Tibial nerve (tissue), 4 donors: ENCODE measurements around the gene AUTS2. TPM values are rescaled to one million over a fixed set of nuclear protein-coding genes. Genes with fewer than 3 reads are reported as not detected.
A peak's percentile ranks its signal among the peaks of the same experiment; 100 is the strongest.

ENCODE experiments used
- DNase-seq, 2 donors: peaks; one replicate each; pipeline ENCODE4 v3.0.0-alpha.2; 2019; ENCODE audit warnings: low spot score in 2 of 2
- H3K27ac ChIP-seq, 4 donors: fragments of 200-600 bp; sonication (generic) in 3 of 4; one replicate each; pipeline ENCODE4 v1.5.1; 2017 to 2019; ENCODE audit warnings: mild to moderate bottlenecking in 1 of 4
- H3K27me3 ChIP-seq, 2 donors: fragments of 200-600 bp; sonication (generic) in 1 of 2; one replicate each; pipeline versions ENCODE4 v1.5.1 to v1.6.0; 2017 to 2019
- H3K36me3 ChIP-seq, 3 donors: fragments of 200-600 bp; sonication (generic); one replicate each; pipeline ENCODE4 v1.5.1; 2018 to 2019
- H3K4me1 ChIP-seq, 4 donors: fragments of 200-600 bp; sonication (generic) in 3 of 4; one replicate each; pipeline ENCODE4 v1.5.1; 2017 to 2019
- H3K4me3 ChIP-seq, 4 donors: fragments of 200-600 bp; sonication (generic) in 3 of 4; one replicate each; pipeline ENCODE4 v1.5.1; 2017 to 2019; ENCODE audit warnings: mild to moderate bottlenecking in 1 of 4, moderate library complexity in 1 of 4
- H3K9me3 ChIP-seq, 4 donors: fragments of 200-600 bp; sonication (generic) in 3 of 4; one replicate each; pipeline ENCODE4 v1.5.1; 2017 to 2019
- EP300 ChIP-seq, 2 donors: sonication (generic); formaldehyde crosslinking; IDR thresholded peaks; one replicate each; pipeline ENCODE4 v1.6.1; 2017; ENCODE audit warnings: antibody characterized with exemption in 2 of 2, mild to moderate bottlenecking in 1 of 2
- POLR2A ChIP-seq, 2 donors: fragments of 450-650 bp; IDR thresholded peaks; one replicate each; pipeline ENCODE4 v1.6.1; 2017; ENCODE audit warnings: antibody characterized with exemption in 2 of 2, mild to moderate bottlenecking in 2 of 2, moderate library complexity in 2 of 2
- WGBS, 2 donors: methylation state at CpG; one replicate each; pipeline ENCODE4 v1.1.5; 2018; 5-methylcytosine and 5-hydroxymethylcytosine counted together
- total RNA-seq, 4 donors: library from RNA; depleted of rRNA; stranded (reverse); fragments of >200 nt; gene quantifications; one replicate each; pipeline ENCODE4 v1.1.0, GENCODE V29; 2016
- TF ChIP-seq, protein P1 (sequence below), 5 experiments: fragments of 200-600 bp in 3 of 5; fragments of 450-650 bp in 2 of 5; sonication (generic) in 3 of 5; IDR thresholded peaks; one replicate each; pipeline ENCODE4 v1.5.1; 2016 to 2019; ENCODE audit warnings: antibody characterized with exemption in 5 of 5, mild to moderate bottlenecking in 3 of 5, moderate library complexity in 2 of 5

The AUTS2 gene
- total RNA-seq, 4 donors from 2014 or later = 56.6 to 87.9 (median 71.6) TPM

GRCh38 chr7:70635633-70636032 lies 1037.4 kb downstream of the AUTS2 start:
- H3K9me3 ChIP-seq = no peaks in the 10 kb centered on the region
- H3K36me3 ChIP-seq = no peaks in the 10 kb centered on the region
- no peak for DNase-seq
- 89 to 100% methylated on average over 1 of the region's 1 CpG for WGBS, 2 donors
- H3K4me3 ChIP-seq = no peak overlapping the region
- H3K27me3 ChIP-seq = no peaks in the 10 kb centered on the region
- H3K4me1 ChIP-seq = peaks cover 0 to 18% (median 3%) of the 10 kb centered on the region in 4 donors
- TF ChIP-seq POLR2A (IDR thresholded peaks at IDR 0.05) (no peak), EP300 (IDR thresholded peaks at IDR 0.05) (no peak)
- TF ChIP-seq, protein P1, sequence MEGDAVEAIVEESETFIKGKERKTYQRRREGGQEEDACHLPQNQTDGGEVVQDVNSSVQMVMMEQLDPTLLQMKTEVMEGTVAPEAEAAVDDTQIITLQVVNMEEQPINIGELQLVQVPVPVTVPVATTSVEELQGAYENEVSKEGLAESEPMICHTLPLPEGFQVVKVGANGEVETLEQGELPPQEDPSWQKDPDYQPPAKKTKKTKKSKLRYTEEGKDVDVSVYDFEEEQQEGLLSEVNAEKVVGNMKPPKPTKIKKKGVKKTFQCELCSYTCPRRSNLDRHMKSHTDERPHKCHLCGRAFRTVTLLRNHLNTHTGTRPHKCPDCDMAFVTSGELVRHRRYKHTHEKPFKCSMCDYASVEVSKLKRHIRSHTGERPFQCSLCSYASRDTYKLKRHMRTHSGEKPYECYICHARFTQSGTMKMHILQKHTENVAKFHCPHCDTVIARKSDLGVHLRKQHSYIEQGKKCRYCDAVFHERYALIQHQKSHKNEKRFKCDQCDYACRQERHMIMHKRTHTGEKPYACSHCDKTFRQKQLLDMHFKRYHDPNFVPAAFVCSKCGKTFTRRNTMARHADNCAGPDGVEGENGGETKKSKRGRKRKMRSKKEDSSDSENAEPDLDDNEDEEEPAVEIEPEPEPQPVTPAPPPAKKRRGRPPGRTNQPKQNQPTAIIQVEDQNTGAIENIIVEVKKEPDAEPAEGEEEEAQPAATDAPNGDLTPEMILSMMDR (IDR thresholded peaks at IDR 0.05) = no peak
- no peak overlapping the region for H3K27ac ChIP-seq

DNA sequence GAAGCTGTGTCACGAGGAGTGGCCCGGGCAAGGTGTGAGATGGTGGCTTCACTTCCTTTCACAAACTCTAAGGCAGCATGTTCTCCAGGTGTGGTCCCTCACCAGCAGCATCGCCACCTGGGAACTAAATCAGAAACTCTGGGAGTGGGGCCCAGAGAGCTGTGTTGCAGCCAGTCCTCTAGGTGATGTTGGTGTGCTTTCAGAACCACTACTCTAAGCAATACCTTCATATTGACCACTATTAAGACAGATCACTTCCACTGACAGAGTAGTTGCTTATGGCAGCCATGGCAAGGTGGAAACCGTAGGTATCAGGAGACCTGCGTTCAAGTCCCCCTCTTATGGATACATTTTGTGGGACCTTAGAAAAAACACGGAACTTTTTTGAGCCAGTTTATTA lies 1037.9 kb downstream of the AUTS2 start:
- WGBS, 2 donors = 94 to 98% methylated on average over 6 of the region's 6 CpGs
- no peak overlapping the region for H3K27ac ChIP-seq

GRCh38 chr7:70637726-70638125 lies 1039.5 kb downstream of the AUTS2 start:
- no peak overlapping the region for H3K4me3 ChIP-seq
- H3K4me1 ChIP-seq = peaks cover 0 to 7% (median 0%) of the 10 kb centered on the region in 4 donors
- TF ChIP-seq POLR2A (IDR thresholded peaks at IDR 0.05) = no peak
- TF ChIP-seq, protein P1 (IDR thresholded peaks at IDR 0.05) = no peak
- no peak for TF ChIP-seq EP300 (IDR thresholded peaks at IDR 0.05)
- no peaks in the 10 kb centered on the region for H3K27me3 ChIP-seq
- DNase-seq = no peak
- H3K36me3 ChIP-seq = no peaks in the 10 kb centered on the region
- WGBS, 2 donors = 50 to 64% methylated on average over 1 of the region's 1 CpG
- H3K27ac ChIP-seq = no peak overlapping the region
- peaks cover 0 to 5% (median 0%) of the 10 kb centered on the region in 4 donors for H3K9me3 ChIP-seq

More for the DNA sequence above, 1037.9 kb downstream of the AUTS2 start:
- Histone ChIP-seq H3K9me3 (no peaks in the 10 kb centered on the region), H3K4me1 (peaks cover 0 to 13% (median 1%) of the 10 kb centered on the region in 4 donors), H3K27me3 (no peaks in the 10 kb centered on the region), H3K36me3 (no peaks in the 10 kb centered on the region), H3K4me3 (no peak overlapping the region)
- TF ChIP-seq EP300 (IDR thresholded peaks at IDR 0.05) = no peak
- no peak for DNase-seq

GRCh38 chr7:70638158-70639107 lies 1040.2 kb downstream of the AUTS2 start:
- peaks cover 0 to 7% (median 0%) of the 10 kb centered on the region in 4 donors for H3K4me1 ChIP-seq
- H3K4me3 ChIP-seq = no peak overlapping the region
- no peak for DNase-seq
- TF ChIP-seq, protein P1 (IDR thresholded peaks at IDR 0.05) = no peak
- no peak for TF ChIP-seq POLR2A (IDR thresholded peaks at IDR 0.05)
- no peak for TF ChIP-seq EP300 (IDR thresholded peaks at IDR 0.05)
- H3K36me3 ChIP-seq = no peaks in the 10 kb centered on the region
- H3K27me3 ChIP-seq = no peaks in the 10 kb centered on the region
- H3K27ac ChIP-seq = no peak overlapping the region
- H3K9me3 ChIP-seq = peaks cover 0 to 5% (median 0%) of the 10 kb centered on the region in 4 donors
- 76 to 78% methylated on average over 17 of the region's 17 CpGs for WGBS, 2 donors

DNA sequence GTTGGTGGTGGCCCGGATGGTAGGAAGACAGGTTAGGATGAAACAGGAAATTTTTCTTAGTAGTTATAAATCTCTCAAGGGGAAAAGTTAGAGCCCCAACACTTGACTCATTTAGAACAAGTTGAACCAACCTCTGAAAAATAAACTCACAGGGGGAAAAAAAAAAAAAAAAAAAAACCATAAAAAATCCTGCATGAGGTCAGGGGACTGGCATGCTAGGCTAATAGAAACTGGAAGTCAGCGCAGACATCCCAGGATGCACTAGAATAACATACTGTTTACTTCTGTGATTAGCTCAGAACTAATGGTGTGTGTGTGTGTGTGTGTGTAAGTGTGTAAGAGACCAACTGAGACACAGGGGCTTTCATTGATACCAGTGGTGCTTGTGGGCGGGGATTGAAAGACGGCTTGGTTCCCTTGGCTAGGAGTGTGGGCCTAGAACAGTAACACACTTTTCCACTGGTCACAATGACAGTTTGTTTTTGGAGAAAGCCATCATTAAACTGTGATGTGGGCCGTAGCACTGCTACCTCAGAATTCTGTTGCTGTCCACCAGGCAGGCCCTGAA lies 1042.1 kb downstream of the AUTS2 start:
- Histone ChIP-seq H3K4me1 (peaks cover 0 to 7% (median 0%) of the 10 kb centered on the region in 4 donors), H3K36me3 (no peaks in the 10 kb centered on the region), H3K4me3 (no peak overlapping the region), H3K9me3 (peaks cover 0 to 5% (median 0%) of the 10 kb centered on the region in 4 donors), H3K27ac (peak overlapping the region in 2 of 4 donors; percentile 57 to 78), H3K27me3 (no peaks in the 10 kb centered on the region)
- DNase-seq = no peak
- WGBS, 2 donors = 62 to 65% methylated on average over 5 of the region's 5 CpGs
- no peak for TF ChIP-seq POLR2A (IDR thresholded peaks at IDR 0.05)
- peak in 1 of 2 donors; percentile 55 for TF ChIP-seq EP300 (IDR thresholded peaks at IDR 0.05)

- no peaks in the 10 kb centered on the region for H3K27me3 ChIP-seq
- WGBS, 2 donors = 94 to 95% methylated on average over 2 of the region's 2 CpGs
Measured at GRCh38 chr7:70641882-70642281, 1043.6 kb downstream of the AUTS2 start.

More at GRCh38 chr7:70641882-70642281, 1043.6 kb downstream of the AUTS2 start:
- TF ChIP-seq POLR2A (IDR thresholded peaks at IDR 0.05) (no peak), EP300 (IDR thresholded peaks at IDR 0.05) (no peak)
- TF ChIP-seq, protein P1 (IDR thresholded peaks at IDR 0.05) = no peak
- no peak overlapping the region for H3K4me3 ChIP-seq
- peaks cover 0 to 7% (median 0%) of the 10 kb centered on the region in 4 donors for H3K4me1 ChIP-seq
- no peaks in the 10 kb centered on the region for H3K36me3 ChIP-seq
- peaks cover 0 to 5% (median 0%) of the 10 kb centered on the region in 4 donors for H3K9me3 ChIP-seq
- H3K27ac ChIP-seq = no peak overlapping the region
- no peak for DNase-seq
